Jurkat, Clone E6-1 (cell line): ENCODE results near the gene MIEN1.
A peak's percentile ranks its signal among the peaks of the same experiment; 100 is the strongest.

Experiments used
- DNase-seq: peaks from one replicate; pipeline ENCODE4 v3.0.0-alpha.2; 2011; ENCODE audit warnings: low read depth, low spot score
- H3K4me3 ChIP-seq: 2 replicates; pipeline ENCODE4 v1.5.1; 2011; ENCODE audit warnings: mild to moderate bottlenecking, low read length, control low read depth, moderate library complexity

Gene MIEN1

GRCh38 chr17:39683295-39683939, 46.9 kb downstream of the MIEN1 start:
- no peak overlapping the region for H3K4me3 ChIP-seq
- no peak for DNase-seq

- H3K4me3 ChIP-seq = peak overlapping the region; percentile 18
- peak; percentile 87 for DNase-seq
Observed at GRCh38 chr17:39679521-39680192, 50.7 kb downstream of the MIEN1 start.
